Measurements from ENCODE around the gene CNGA3. TPM values are rescaled to one million over a fixed set of nuclear protein-coding genes. Genes with fewer than 3 reads are reported as not detected.

Gene CNGA3
- total and polyA plus RNA-seq, 7 donors: 0.47 to 8.6 (median 4.3) TPM; not detected in 2

DNA sequence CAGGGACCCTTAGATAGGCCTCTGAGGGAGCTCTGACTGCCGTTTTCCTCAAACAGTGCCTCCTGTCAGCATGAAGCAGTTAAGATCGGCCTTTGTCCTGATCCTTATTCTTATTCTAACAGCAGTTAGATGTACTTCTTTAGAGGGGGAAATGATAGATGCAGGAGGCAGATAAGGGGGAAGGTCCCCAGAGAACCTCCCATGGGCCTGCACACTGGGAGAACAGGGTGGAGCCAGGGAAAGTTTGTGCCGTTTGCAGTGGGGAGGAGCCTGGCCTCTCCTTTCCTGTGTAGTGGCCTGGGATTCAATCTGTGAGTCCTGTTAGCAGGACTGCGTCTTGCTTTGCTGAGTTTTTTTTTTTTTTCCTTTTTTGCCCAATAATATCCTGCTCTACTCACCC is 90.5 kb downstream of the CNGA3 start:
- no peak for TF ChIP-seq POLR2A (IDR thresholded peaks at IDR 0.05)
- TF ChIP-seq POLR2AphosphoS5 (IDR thresholded peaks at IDR 0.05): no peak
- no peak for TF ChIP-seq EP300 (IDR thresholded peaks at IDR 0.05)
- TF ChIP-seq, protein P1, sequence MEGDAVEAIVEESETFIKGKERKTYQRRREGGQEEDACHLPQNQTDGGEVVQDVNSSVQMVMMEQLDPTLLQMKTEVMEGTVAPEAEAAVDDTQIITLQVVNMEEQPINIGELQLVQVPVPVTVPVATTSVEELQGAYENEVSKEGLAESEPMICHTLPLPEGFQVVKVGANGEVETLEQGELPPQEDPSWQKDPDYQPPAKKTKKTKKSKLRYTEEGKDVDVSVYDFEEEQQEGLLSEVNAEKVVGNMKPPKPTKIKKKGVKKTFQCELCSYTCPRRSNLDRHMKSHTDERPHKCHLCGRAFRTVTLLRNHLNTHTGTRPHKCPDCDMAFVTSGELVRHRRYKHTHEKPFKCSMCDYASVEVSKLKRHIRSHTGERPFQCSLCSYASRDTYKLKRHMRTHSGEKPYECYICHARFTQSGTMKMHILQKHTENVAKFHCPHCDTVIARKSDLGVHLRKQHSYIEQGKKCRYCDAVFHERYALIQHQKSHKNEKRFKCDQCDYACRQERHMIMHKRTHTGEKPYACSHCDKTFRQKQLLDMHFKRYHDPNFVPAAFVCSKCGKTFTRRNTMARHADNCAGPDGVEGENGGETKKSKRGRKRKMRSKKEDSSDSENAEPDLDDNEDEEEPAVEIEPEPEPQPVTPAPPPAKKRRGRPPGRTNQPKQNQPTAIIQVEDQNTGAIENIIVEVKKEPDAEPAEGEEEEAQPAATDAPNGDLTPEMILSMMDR (IDR thresholded peaks at IDR 0.05): no peak
- H3K4me3 ChIP-seq: no peak overlapping the region
- no peak overlapping the region for H3K27ac ChIP-seq
- no peaks in the 10 kb centered on the region for H3K9me3 ChIP-seq
- H3K36me3 ChIP-seq: no peaks in the 10 kb centered on the region
- no peaks in the 10 kb centered on the region for H3K4me1 ChIP-seq
- no peak for DNase-seq
- WGBS, 2 donors: 71 to 74% methylated on average over 4 of the region's 4 CpGs
- no peaks in the 10 kb centered on the region for H3K27me3 ChIP-seq
- intact Hi-C loops (cut with DNase I): no loop called here

DNA sequence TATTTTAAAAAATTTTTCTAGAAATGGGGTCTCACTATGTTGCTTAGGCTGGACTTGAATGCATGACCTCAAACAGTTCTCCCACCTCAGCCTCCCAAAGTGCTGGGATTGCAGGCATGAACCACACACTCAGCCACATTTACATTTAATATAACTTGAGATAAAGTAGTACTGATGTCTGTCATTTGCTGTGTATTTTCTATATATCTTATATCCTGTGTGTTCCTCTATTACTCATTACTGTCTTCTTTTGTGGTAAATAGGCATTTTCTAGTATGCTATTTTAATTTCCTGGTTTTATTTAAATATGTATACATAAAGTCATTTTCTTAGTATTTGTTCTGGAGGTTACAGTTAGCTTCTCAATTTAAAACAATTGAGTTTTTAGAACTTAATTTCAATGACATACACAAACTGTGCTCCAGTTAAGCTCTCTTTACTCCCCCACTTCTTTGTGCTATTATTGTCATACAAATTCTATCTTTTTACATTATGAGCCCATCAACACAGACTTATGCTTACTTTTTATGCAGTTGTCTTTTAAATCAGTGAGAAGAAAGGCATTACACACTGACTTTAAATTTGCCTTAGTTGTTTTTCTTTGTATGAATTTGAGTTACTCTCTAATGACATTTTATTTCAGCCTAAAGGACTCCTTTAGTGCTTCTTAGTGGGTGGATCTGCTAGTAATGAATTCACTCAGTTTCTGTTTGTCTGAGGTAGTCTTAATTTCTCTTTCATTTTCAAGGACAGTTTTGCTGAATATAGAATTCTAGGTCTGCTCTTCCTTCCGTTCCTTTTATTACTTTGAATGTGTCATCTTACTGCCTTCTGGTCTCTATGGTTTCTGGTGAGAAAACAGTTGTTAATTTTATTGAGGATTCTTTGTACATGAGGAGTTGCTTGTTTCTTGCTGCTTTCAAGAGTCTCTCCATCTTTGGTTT is 92.2 kb downstream of the CNGA3 start:
- Histone ChIP-seq H3K4me3 (no peak overlapping the region), H3K4me1 (no peaks in the 10 kb centered on the region), H3K27ac (no peak overlapping the region), H3K27me3 (no peaks in the 10 kb centered on the region), H3K36me3 (no peaks in the 10 kb centered on the region), H3K9me3 (no peaks in the 10 kb centered on the region)
- TF ChIP-seq EP300 (IDR thresholded peaks at IDR 0.05) (no peak), POLR2AphosphoS5 (IDR thresholded peaks at IDR 0.05) (no peak), POLR2A (IDR thresholded peaks at IDR 0.05) (no peak)
- TF ChIP-seq, protein P1 (IDR thresholded peaks at IDR 0.05): no peak
- 18 to 47% methylated on average over 1 of the region's 1 CpG for WGBS, 2 donors
- DNase-seq: no peak
- intact Hi-C loops (cut with DNase I): no loop called here

DNA sequence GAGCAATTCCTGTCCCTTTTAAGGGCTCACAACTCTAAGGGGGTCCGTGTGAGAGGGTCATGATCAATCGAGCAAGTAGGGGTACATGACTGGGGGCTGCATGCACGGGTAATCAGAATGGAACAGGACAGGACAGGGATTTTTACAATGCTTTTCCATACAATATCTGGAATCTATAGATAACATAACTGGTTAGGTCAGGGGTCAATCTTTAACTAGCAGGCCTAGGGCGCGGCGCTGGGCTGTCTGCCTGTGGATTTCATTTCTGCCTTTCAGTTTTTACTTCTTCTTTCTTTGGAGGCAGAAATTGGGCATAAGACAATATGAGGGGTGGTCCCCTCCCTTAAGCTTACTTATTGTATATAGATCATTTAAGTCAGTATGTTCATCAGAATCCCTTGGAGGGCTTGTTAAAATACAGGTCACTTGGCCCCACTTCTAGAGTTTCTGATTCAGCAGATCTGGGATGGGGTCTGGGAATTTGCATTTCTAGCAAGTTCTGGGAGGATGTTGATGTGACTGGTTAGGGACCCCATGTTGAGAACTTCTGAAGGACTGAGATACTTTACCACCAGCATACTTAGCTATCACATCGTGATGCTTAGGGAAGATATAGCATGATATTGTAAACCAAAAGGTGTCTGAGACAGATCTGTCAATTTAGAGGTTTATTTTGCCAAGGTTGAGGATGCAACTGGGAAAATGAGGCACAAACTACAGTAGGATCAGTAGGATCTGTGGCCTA is 95.6 kb downstream of the CNGA3 start:
- Histone ChIP-seq H3K4me3 (no peak overlapping the region), H3K36me3 (no peaks in the 10 kb centered on the region), H3K27me3 (no peaks in the 10 kb centered on the region), H3K27ac (no peak overlapping the region), H3K4me1 (peaks cover 0 to 23% (median 18%) of the 10 kb centered on the region in 4 donors), H3K9me3 (no peaks in the 10 kb centered on the region)
- TF ChIP-seq, protein P1 (IDR thresholded peaks at IDR 0.05): no peak
- TF ChIP-seq POLR2AphosphoS5 (IDR thresholded peaks at IDR 0.05) (no peak), POLR2A (IDR thresholded peaks at IDR 0.05) (no peak), EP300 (IDR thresholded peaks at IDR 0.05) (no peak)
- 29 to 72% methylated on average over 7 of the region's 7 CpGs for WGBS, 2 donors
- intact Hi-C loops (cut with DNase I): loop anchor here (10.0 kb wide), 1 partner anchor 163 kb away; the partner anchor contains the start of genes COA5 and UNC50
- DNase-seq: no peak

DNA sequence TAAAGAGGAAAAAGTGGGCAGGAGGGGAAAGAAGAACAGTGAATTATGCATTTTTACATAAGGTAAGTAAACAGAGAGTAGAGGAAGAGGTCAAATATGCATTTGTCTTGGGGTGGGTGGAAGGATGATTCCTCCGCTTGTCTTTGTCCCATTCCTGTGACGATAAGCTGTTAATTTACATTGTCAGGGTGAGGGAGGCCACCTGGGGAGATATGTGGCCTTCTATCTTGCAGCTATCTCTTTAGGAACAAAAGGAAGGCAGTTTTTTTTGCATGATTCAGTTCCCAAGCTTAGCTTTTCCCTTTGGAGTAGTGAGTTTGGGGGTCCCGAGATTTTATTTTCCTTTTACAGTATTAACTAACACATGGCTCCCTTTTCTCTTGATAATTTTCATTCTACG is 96.2 kb downstream of the CNGA3 start:
- no peak overlapping the region for H3K4me3 ChIP-seq
- no peak for TF ChIP-seq POLR2A (IDR thresholded peaks at IDR 0.05)
- no peak for TF ChIP-seq EP300 (IDR thresholded peaks at IDR 0.05)
- TF ChIP-seq, protein P1 (IDR thresholded peaks at IDR 0.05): no peak
- no peak for TF ChIP-seq POLR2AphosphoS5 (IDR thresholded peaks at IDR 0.05)
- H3K4me1 ChIP-seq: peaks cover 0 to 26% (median 21%) of the 10 kb centered on the region in 4 donors
- intact Hi-C loops (cut with DNase I): loop anchor here (10.0 kb wide), 1 partner anchor 162 kb away; the partner anchor contains the start of genes COA5 and UNC50
- H3K27me3 ChIP-seq: no peaks in the 10 kb centered on the region
- no peaks in the 10 kb centered on the region for H3K9me3 ChIP-seq
- H3K27ac ChIP-seq: no peak overlapping the region
- H3K36me3 ChIP-seq: no peaks in the 10 kb centered on the region
- WGBS, 2 donors: 59 to 78% methylated on average over 4 of the region's 4 CpGs
- DNase-seq: no peak

All from sigmoid colon (tissue), 7 donors.